K562 (cell line): ENCODE results near the gene LECT2. TPM values are rescaled to one million over a fixed set of nuclear protein-coding genes. Genes with fewer than 3 reads are reported as not detected.

Source experiments
- ATAC-seq: fragments of 200-7000 bp; cut with Tn5 transposase; 3 replicates; pipeline ENCODE4 v1.9.1; 2020; ENCODE audit warnings: moderate library complexity
- Bru-seq: library from RNA; stranded (reverse); fragments of 400-500 nt; gene quantifications from one replicate; lab custom pipeline; 2021; lab: Mats Ljungman, UMichigan
- BruChase-seq, 2 experiments: library from RNA; stranded (reverse); fragments of 400-500 nt; gene quantifications; one replicate each; lab custom pipeline; 2021; lab: Mats Ljungman, UMichigan
- BruUV-seq: library from RNA; stranded (reverse); fragments of 400-500 nt; replicated peaks from 2 replicates; lab custom pipeline; 2021; lab: Mats Ljungman, UMichigan
- CTCF ChIA-PET: fragments of 300-600 bp; formaldehyde crosslinking; extraction: SDS; loops from one replicate; lab custom pipeline; 2021; ENCODE audit warnings: low intra/inter-chr PET ratio; lab: Yijun Ruan, JAX
- POLR2A ChIA-PET: fragments of 300-600, 350-650 bp; sonication (Branson Sonifier 250); formaldehyde crosslinking; extraction: SDS; loops from one replicate; lab custom pipeline; 2021; ENCODE audit warnings: antibody characterized with exemption, inconsistent platforms; lab: Yijun Ruan, JAX
- DNase-seq, 4 experiments: peaks; one replicate each; pipeline versions ENCODE4 v3.0.0 to v3.0.0-alpha.2; 2011 to 2018; ENCODE audit warnings: low spot score in 3 of 4, mixed read lengths in 3 of 4; ENCODE audit errors: extremely low read depth in 1 of 4
- FAIRE-seq: peaks from 2 replicates; lab custom pipeline; 2011; peaks lifted over from hg19 to GRCh38; lab: Jason Lieb, UNC
- H2AFZ ChIP-seq: 2 replicates; pipeline ENCODE4 v1.6.0; 2011; ENCODE audit warnings: low read depth, low read length, control low read depth, inconsistent platforms
- H3K27ac ChIP-seq: fragments of 200-600 bp; 3 replicates; pipeline ENCODE4 v1.8.0; 2011; ENCODE audit warnings: low read depth, mild to moderate bottlenecking, control low read depth, inconsistent platforms, low read length, moderate library complexity, mixed read lengths; ENCODE audit errors: extremely low read depth
- H3K27me3 ChIP-seq, 2 experiments: fragments of 300-600 bp in 1 of 2; 2 replicates in 1 of 2; 3 replicates in 1 of 2; pipeline versions ENCODE4 v1.6.0 to v1.8.0; 2011; ENCODE audit warnings: inconsistent platforms in 2 of 2, low read length in 2 of 2, mild to moderate bottlenecking in 1 of 2, mixed read lengths in 1 of 2, moderate library complexity in 1 of 2; ENCODE audit not compliant: control insufficient read depth in 2 of 2, insufficient read depth in 2 of 2
- H3K36me3 ChIP-seq: fragments of 300-600 bp; 3 replicates; pipeline ENCODE4 v1.8.0; 2011; ENCODE audit warnings: mild to moderate bottlenecking, low read length, inconsistent platforms; ENCODE audit not compliant: control insufficient read depth, insufficient read depth
- H3K4me1 ChIP-seq, 2 experiments: fragments of 200-600 bp in 1 of 2; replicated peaks in 1 of 2; 2 replicates in 1 of 2; 3 replicates in 1 of 2; pipeline versions ENCODE4 v1.5.1 to v1.8.0; 2011; ENCODE audit warnings: inconsistent platforms in 2 of 2, low read length in 2 of 2, mild to moderate bottlenecking in 1 of 2, mixed read lengths in 1 of 2, moderate library complexity in 1 of 2; ENCODE audit not compliant: control insufficient read depth in 2 of 2, insufficient read depth in 2 of 2
- H3K4me2 ChIP-seq: 2 replicates; pipeline ENCODE4 v1.6.1; 2011; ENCODE audit warnings: low read length, control low read depth, inconsistent platforms, mixed read lengths; ENCODE audit not compliant: insufficient read depth
- H3K4me3 ChIP-seq: fragments of 200-600 bp; sonication (generic), shearing (Covaris generic); 2 replicates; pipeline ENCODE4 v1.5.1; 2016; ENCODE audit warnings: control low read depth, inconsistent platforms
- H3K79me2 ChIP-seq: fragments of 200-600 bp; 3 replicates; pipeline ENCODE4 v1.8.0; 2011; ENCODE audit warnings: low read length, inconsistent platforms; ENCODE audit not compliant: control insufficient read depth, insufficient read depth
- H3K9ac ChIP-seq, 2 experiments: 2 replicates each; pipeline versions ENCODE4 v1.6.0 to v1.6.1; 2011; ENCODE audit warnings: low read depth in 2 of 2, low read length in 2 of 2, control low read depth in 1 of 2, inconsistent platforms in 1 of 2, mild to moderate bottlenecking in 1 of 2, mixed read lengths in 1 of 2; ENCODE audit not compliant: insufficient read depth in 1 of 2
- H3K9me1 ChIP-seq: one replicate; pipeline ENCODE4 v1.6.0; 2011; ENCODE audit warnings: inconsistent platforms, mild to moderate bottlenecking, low read length, moderate library complexity; ENCODE audit not compliant: control insufficient read depth, insufficient read depth
- H3K9me3 ChIP-seq: replicated peaks from 2 replicates; pipeline ENCODE4 v1.5.1; 2011; ENCODE audit warnings: low read depth, low read length, inconsistent platforms; ENCODE audit not compliant: control insufficient read depth, insufficient read depth
- H4K20me1 ChIP-seq: replicated peaks from 2 replicates; pipeline ENCODE4 v1.6.1; 2011; ENCODE audit warnings: low read length, inconsistent platforms, mixed read lengths; ENCODE audit not compliant: control insufficient read depth, insufficient read depth
- HBP1 ChIP-seq: fragments of 450-650 bp; formaldehyde crosslinking; IDR thresholded peaks from 2 replicates; pipeline ENCODE4 v1.4.0; 2022; ENCODE audit warnings: missing genetic modification characterization
- SOX6 ChIP-seq: fragments of 450-650 bp; IDR thresholded peaks from 2 replicates; pipeline ENCODE4 v1.6.1; 2014; ENCODE audit warnings: mild to moderate bottlenecking
- WGBS: fragments of 100-300 bp; shearing (Covaris generic); methylation state at CpG from one replicate; pipeline ENCODE4 v1.1.6; 2016; ENCODE audit warnings: low coverage, mixed read lengths; ENCODE audit not compliant: insufficient coverage; ENCODE audit errors: missing lambda C conversion rate; 5-methylcytosine and 5-hydroxymethylcytosine counted together
- in situ Hi-C: fragments of 300-500 bp; cut with MboI; formaldehyde crosslinking; loops from 4 replicates; pipeline ENCODE4 v1.15.0; 2018; ENCODE audit warnings: inconsistent platforms, mixed read lengths
- intact Hi-C: fragments of 100-400 bp; cut with micrococcal nuclease; formaldehyde crosslinking; loops from 2 replicates; pipeline ENCODE4 v1.14.2; 2022
- long read RNA-seq, 3 experiments: library from polyadenylated mRNA in 2 of 3; library from RNA in 1 of 3; unstranded in 2 of 3; stranded (forward) in 1 of 3; transcript quantifications; one replicate each; pipeline ENCODE4 v2.0.0, GENCODE V29; 2019 to 2022
- polyA minus RNA-seq, 3 experiments: library from RNA; depleted of rRNA, polyadenylated mRNA; stranded (reverse); fragments of >200 nt; gene quantifications; 2 replicates each; pipeline ENCODE4 v1.2.3, GENCODE V29; 2011
- polyA plus RNA-seq, 8 experiments: library from polyadenylated mRNA; depleted of rRNA in 4 of 8; stranded (reverse) in 5 of 8; unstranded in 3 of 8; fragments of >200 nt; fragmentation: Nextera tagmentation in 2 of 8; fragmentation: Illumina TruSeq in 1 of 8; extraction: Ambion mirVana in 2 of 8; extraction: Trizol in 1 of 8; gene quantifications; 2 replicates each; pipeline versions ENCODE4 v1.2.1 to v1.2.3, GENCODE V29; 2011 to 2014; ENCODE audit warnings: inconsistent platforms in 1 of 8, missing spikeins in 1 of 8
- total RNA-seq, 7 experiments: library from RNA; depleted of rRNA in 6 of 7; stranded (reverse); fragments of >200 nt in 6 of 7; fragmentation: Illumina TruSeq in 2 of 7; extraction: Trizol in 2 of 7; gene quantifications; 2 replicates each; pipeline versions ENCODE4 v1.2.1 to v1.2.3, GENCODE V29; 2011 to 2021; ENCODE audit warnings: low replicate concordance in 1 of 7

LECT2 gene
- total RNA-seq (2011; cell fraction: chromatin; rRNA removed; ENCODE audit: low replicate concordance), result not detected in 2 replicates
- not detected in 2 replicates for total RNA-seq (2011; cell fraction: nucleolus; rRNA removed)
- not detected in 2 replicates for total RNA-seq (2011; cell fraction: nucleoplasm; rRNA removed)
- not detected in 2 replicates for total RNA-seq (2014; rRNA removed)
- not detected in 2 replicates for total RNA-seq (2014; rRNA removed; fragmentation: Illumina TruSeq; extraction: Trizol)
- total RNA-seq (2015; rRNA removed; fragmentation: Illumina TruSeq; extraction: Trizol), result not detected in 2 replicates
- not detected in 2 replicates for total RNA-seq (2021)
- polyA plus RNA-seq (2011; rRNA removed), result not detected in 2 replicates
- polyA plus RNA-seq (2011; cell fraction: cytosol; rRNA removed), result not detected in 2 replicates
- not detected in 2 replicates for polyA plus RNA-seq (2011; cell fraction: nucleus; rRNA removed)
- not detected in 2 replicates for polyA plus RNA-seq (2012)
- polyA plus RNA-seq (2014; fragmentation: Illumina TruSeq; extraction: Trizol), result not detected in 2 replicates
- polyA plus RNA-seq (2014; fragmentation: Nextera tagmentation; extraction: Ambion mirVana), result not detected
- polyA plus RNA-seq (2014; rRNA removed), result not detected in 2 replicates
- not detected in 2 replicates for polyA minus RNA-seq (2011; rRNA and poly(A)+ RNA removed)
- not detected in 2 replicates for polyA minus RNA-seq (2011; cell fraction: cytosol; rRNA and poly(A)+ RNA removed)
- not detected in 2 replicates for polyA minus RNA-seq (2011; cell fraction: nucleus; rRNA and poly(A)+ RNA removed)
- Bru-seq, nascent RNA, result not detected
- not detected for BruChase-seq, experiment 1, labeled RNA remaining after a 2-hour chase
- BruChase-seq, experiment 2, labeled RNA remaining after a 6-hour chase, result not detected
- long read RNA-seq, experiment 1, result 0 reads
- long read RNA-seq, experiment 2, result 0 reads
- long read RNA-seq, experiment 3, result 0 reads

GRCh38 chr5:135954899-135955298 lies at the start of gene LECT2:
TSS of gene LECT2 (minus strand) at chr5:135954983. CDS start at chr5:135954833, 150 bp downstream.
- FAIRE-seq (no peak), ATAC-seq (no peak), DNase-seq (no peak)
- ChIA-PET CTCF (no interaction called here), POLR2A (no interaction called here)
- no peak within 1 kb of the TSS for H2AFZ ChIP-seq
- TF ChIP-seq HBP1 (CRISPR knock-in tag) (no peak), SOX6 (no peak)
- H3K9me1 ChIP-seq, result no peaks in the 10 kb centered on the region
- H3K9ac ChIP-seq, result no peak within 1 kb of the TSS
- no peak within 1 kb of the TSS for H3K27ac ChIP-seq
- intact Hi-C loops (no loop called here), in situ Hi-C loops (loop anchor here (10.0 kb wide), 1 partner anchor 250 kb away; no protein-coding TSS in a partner anchor)
- no peaks in the 10 kb centered on the region for H3K9me3 ChIP-seq
- H3K4me3 ChIP-seq, result no peak within 1 kb of the TSS
- peaks cover 2 to 4% of the 10 kb centered on the region in 2 experiments; a peak in 2 of 5 replicates for H3K27me3 ChIP-seq
- WGBS, result 0% methylated on average over 3 of the region's 3 CpGs
- H3K36me3 ChIP-seq, result no peaks in the 10 kb centered on the region
- no TSS peak for BruUV-seq
- no peaks in the 10 kb centered on the region for H3K79me2 ChIP-seq
- no peak within 1 kb of the TSS for H3K4me2 ChIP-seq
- no peaks in the 10 kb centered on the region for H4K20me1 ChIP-seq
- no peaks in the 10 kb centered on the region for H3K4me1 ChIP-seq
